ENCODE data around the gene GFPT2. TPM values are rescaled to one million over a fixed set of nuclear protein-coding genes. Genes with fewer than 3 reads are reported as not detected.

The GFPT2 gene
- 2.5 and 3.9 TPM in 2 replicates for total RNA-seq

GRCh38 chr5:180353048-180353979, at the start of gene GFPT2:
Gene GFPT2 (minus strand): TSS chr5:180353336. CDS start chr5:180353217, 119 bp downstream.

GRCh38 chr5:180291943-180292831, 60.9 kb downstream of the GFPT2 start, which contains the start of gene MAPK9:
Gene MAPK9 (minus strand): TSS chr5:180292083. CDS start chr5:180280561, 11,522 bp downstream.

Other genes with a start within 250 kb of the GFPT2 start
- gene RASGEF1C, start 144.1 kb downstream of the GFPT2 start, total RNA-seq = not detected in 2 replicates
- gene MAPK9, start 61.3 kb downstream of the GFPT2 start, total RNA-seq = 18.2 and 20.6 TPM in 2 replicates
- 12.3 and 16.6 TPM in 2 replicates for gene CNOT6, start 141.0 kb upstream of the GFPT2 start, total RNA-seq
- gene SCGB3A1, start 238.2 kb upstream of the GFPT2 start, total RNA-seq = 0.60 TPM in 1 of 2 replicates, not detected in the other

All from airway epithelial cell (primary cell).